Activated B cell treated with CpG ODN at 0.5 μM for 24 hours (primary cell): ENCODE measurements around the gene DNAH7. TPM values are rescaled to one million over a fixed set of nuclear protein-coding genes. Genes with fewer than 3 reads are reported as not detected.
"Not testable (repeated sequence)": the region's sequence is repeated elsewhere in the genome, so short reads cannot be mapped to it uniquely, and the experiment has no call there.

Source experiments
- ATAC-seq: fragments of 200-7000 bp; cut with Tn5 transposase; one replicate; pipeline ENCODE4 v1.10.0; 2021; ENCODE audit warnings: low read depth, mild to moderate bottlenecking, moderate library complexity
- CTCF ChIA-PET: fragments of 350-600 bp; sonication (Branson Sonifier 250); formaldehyde crosslinking; loops from one replicate; lab custom pipeline; 2021; ENCODE audit warnings: antibody characterized with exemption; lab: Charles Lee
- POLR2A ChIA-PET: fragments of 350-600 bp; sonication (Branson Sonifier 250); formaldehyde crosslinking; loops from one replicate; lab custom pipeline; 2021; ENCODE audit warnings: antibody characterized with exemption; lab: Charles Lee
- DNase-seq: peaks from one replicate; pipeline ENCODE4 v3.0.0; 2022
- H3K27ac Mint-ChIP-seq: one replicate; pipeline ENCODE4 v1.8.0; 2020; ENCODE audit warnings: mixed read lengths
- H3K27me3 Mint-ChIP-seq: one replicate; pipeline ENCODE4 v1.8.0; 2021; ENCODE audit warnings: mixed read lengths
- H3K36me3 Mint-ChIP-seq: one replicate; pipeline ENCODE4 v1.8.0; 2021; ENCODE audit warnings: low read depth, mixed read lengths
- H3K4me1 Mint-ChIP-seq: one replicate; pipeline ENCODE4 v1.8.0; 2021; ENCODE audit warnings: mixed read lengths
- H3K4me3 Mint-ChIP-seq: one replicate; pipeline ENCODE4 v1.8.0; 2020; ENCODE audit warnings: mild to moderate bottlenecking, mixed read lengths
- H3K9me3 Mint-ChIP-seq: one replicate; pipeline ENCODE4 v1.8.0; 2020; ENCODE audit warnings: mixed read lengths
- CTCF ChIP-seq: fragments of 200-600 bp; IDR thresholded peaks from one replicate; pipeline ENCODE4 v1.8.0; 2022; ENCODE audit warnings: antibody characterized with exemption, mild to moderate bottlenecking
- intact Hi-C: fragments of 100-400 bp; cut with micrococcal nuclease; formaldehyde crosslinking; loops from one replicate; pipeline ENCODE4 v1.15.1; 2024
- total RNA-seq: library from RNA; stranded (reverse); gene quantifications from 2 replicates; pipeline ENCODE4 v1.2.3, GENCODE V29; 2022

Gene DNAH7
- total RNA-seq, 1 donor from 2014 or later: 0.29 TPM

DNA sequence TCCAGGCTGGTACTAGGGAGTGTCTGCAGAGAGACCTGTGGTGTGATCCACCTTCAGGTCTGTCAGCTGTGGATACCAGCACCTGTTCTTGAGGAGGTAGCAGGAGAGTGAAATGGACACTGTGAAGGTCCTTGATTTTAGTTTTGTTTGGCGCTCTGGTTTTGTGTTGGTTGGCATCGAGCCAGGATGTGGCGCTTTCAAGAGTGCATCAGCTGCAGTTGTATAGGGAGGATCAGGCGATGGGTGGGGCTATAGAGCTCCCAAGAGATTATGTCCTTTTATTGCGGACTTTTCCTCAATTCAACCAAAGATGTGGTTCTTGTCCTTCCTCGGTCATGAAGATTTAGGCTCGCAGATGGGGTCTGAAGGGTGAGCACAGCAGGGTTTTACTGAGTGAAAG is 374.1 kb downstream of the DNAH7 start:
- peaks cover 83% of the 10 kb centered on the region for H3K36me3 Mint-ChIP-seq
- H3K27ac Mint-ChIP-seq: no peak overlapping the region

GRCh38 chr2:195692531-195692930 is 376.1 kb downstream of the DNAH7 start:
- H3K4me1 Mint-ChIP-seq: peaks cover 55% of the 10 kb centered on the region
- H3K27ac Mint-ChIP-seq: peak overlapping the region; percentile 6
- ATAC-seq, intact Hi-C loops, H3K27me3 Mint-ChIP-seq, DNase-seq, POLR2A ChIA-PET, CTCF ChIA-PET: not testable (repeated sequence)
- H3K9me3 Mint-ChIP-seq: peaks cover 31% of the 10 kb centered on the region
- peaks cover 65% of the 10 kb centered on the region for H3K36me3 Mint-ChIP-seq
- peak overlapping the region; percentile 5 for H3K4me3 Mint-ChIP-seq

More for the DNA sequence above, 374.1 kb downstream of the DNAH7 start:
- CTCF ChIA-PET: no interaction called here
- H3K9me3 Mint-ChIP-seq: peaks cover 45% of the 10 kb centered on the region
- no peak overlapping the region for H3K4me3 Mint-ChIP-seq
- ATAC-seq: no peak
- no peaks in the 10 kb centered on the region for H3K27me3 Mint-ChIP-seq
- no peak for DNase-seq
- H3K4me1 Mint-ChIP-seq: peaks cover 72% of the 10 kb centered on the region
- POLR2A ChIA-PET: no interaction called here
- intact Hi-C loops: no loop called here
- TF ChIP-seq CTCF: no peak

Other genes with a start within 250 kb of the DNAH7 start
- 203 and 226 TPM in 2 replicates for gene STK17B, start 102.7 kb upstream of the DNAH7 start, total RNA-seq